PFSK-1 (cell line): Measurements from ENCODE around the gene SLC22A23.

Experiments used
- FOXP2 ChIP-seq: optimal IDR thresholded peaks from 2 replicates; pipeline ENCODE3; 2011; ENCODE audit warnings: borderline replicate concordance, control low read depth, inconsistent platforms; ENCODE audit not compliant: insufficient read depth; ENCODE audit errors: extremely low read length, extremely low read depth
- POLR2AphosphoS5 ChIP-seq: IDR thresholded peaks from 2 replicates; pipeline ENCODE4 v1.6.1; 2012; ENCODE audit warnings: low read depth, mild to moderate bottlenecking, control low read depth, low read length, moderate library complexity
- REST ChIP-seq, 2 experiments: IDR thresholded peaks; 2 replicates each; pipeline versions ENCODE4 v1.6.1 to v1.8.0; 2011 to 2012; ENCODE audit warnings: low read depth in 2 of 2, low read length in 2 of 2, control low read depth in 1 of 2, inconsistent platforms in 1 of 2, mild to moderate bottlenecking in 1 of 2, moderate library complexity in 1 of 2; ENCODE audit not compliant: insufficient read depth in 1 of 2
- SIN3A ChIP-seq: IDR thresholded peaks from 2 replicates; pipeline ENCODE4 v1.6.1; 2012; ENCODE audit warnings: mild to moderate bottlenecking, low read length, moderate library complexity, borderline replicate concordance; ENCODE audit not compliant: insufficient read depth
- TAF1 ChIP-seq: IDR thresholded peaks from 2 replicates; pipeline ENCODE4 v1.6.1; 2012; ENCODE audit warnings: low read length, control low read depth, borderline replicate concordance; ENCODE audit not compliant: insufficient read depth

The SLC22A23 gene

GRCh38 chr6:3363296-3364025 is 93.4 kb downstream of the SLC22A23 start:
- no peak for TF ChIP-seq REST (IDR thresholded peaks at IDR 0.05; ENCODE audit: insufficient read depth in 1 of 2, low read depth in 2 of 2, low read length in 2 of 2)
- TF ChIP-seq SIN3A = no peak
- TF ChIP-seq FOXP2 = no peak
- no peak for TF ChIP-seq POLR2AphosphoS5
- no peak for TF ChIP-seq TAF1

GRCh38 chr6:3361312-3362037 is 95.4 kb downstream of the SLC22A23 start:
- TF ChIP-seq REST (IDR thresholded peaks at IDR 0.05; ENCODE audit: insufficient read depth in 1 of 2, low read depth in 2 of 2, low read length in 2 of 2) (no peak), POLR2AphosphoS5 (no peak), TAF1 (no peak), SIN3A (no peak), FOXP2 (no peak)

GRCh38 chr6:3360727-3361045 is 96.2 kb downstream of the SLC22A23 start:
- TF ChIP-seq SIN3A (no peak), FOXP2 (no peak), REST (IDR thresholded peaks at IDR 0.05; ENCODE audit: insufficient read depth in 1 of 2, low read depth in 2 of 2, low read length in 2 of 2) (no peak), POLR2AphosphoS5 (no peak), TAF1 (no peak)

- TF ChIP-seq POLR2AphosphoS5 = no peak
- TF ChIP-seq REST (IDR thresholded peaks at IDR 0.05; ENCODE audit: insufficient read depth in 1 of 2, low read depth in 2 of 2, low read length in 2 of 2) = no peak
- TF ChIP-seq TAF1 = no peak
- no peak for TF ChIP-seq FOXP2
- TF ChIP-seq SIN3A = no peak
Observed at GRCh38 chr6:3359973-3360726, 96.7 kb downstream of the SLC22A23 start.
